CMK (cell line): ENCODE data around the gene DGKI.

ENCODE experiments used
- DNase-seq: peaks from one replicate; pipeline ENCODE4 v3.0.0-alpha.2; 2010; ENCODE audit warnings: low read depth

DGKI gene

GRCh38 chr7:137871170-137871915, 24.6 kb upstream of the DGKI start:
- no peak for DNase-seq

- DNase-seq: no peak
Observed at GRCh38 chr7:137870684-137871083, 23.9 kb upstream of the DGKI start.

- DNase-seq: no peak
Observed at GRCh38 chr7:137870078-137870477, 23.3 kb upstream of the DGKI start.

- no peak for DNase-seq
Observed at GRCh38 chr7:137869260-137869659, 22.5 kb upstream of the DGKI start.

DNA sequence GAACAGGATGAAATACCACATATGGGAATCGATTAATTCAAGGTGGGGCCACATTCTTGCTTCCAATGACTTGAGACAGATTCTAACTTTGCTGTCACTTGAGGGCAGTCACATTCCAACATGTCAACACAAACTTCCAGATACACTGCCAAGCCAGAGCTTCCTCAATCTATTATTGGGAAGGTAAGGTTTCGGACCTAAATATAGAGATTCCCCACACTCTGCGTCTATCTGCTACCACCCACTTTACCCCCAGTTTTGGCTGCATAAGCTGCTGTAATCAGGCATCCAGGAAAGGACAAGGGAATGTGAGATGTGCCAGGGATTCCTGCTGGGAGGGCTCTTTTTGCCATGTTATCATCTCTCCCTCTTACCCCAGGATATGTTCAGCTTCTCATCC, 20.5 kb upstream of the DGKI start:
- no peak for DNase-seq

GRCh38 chr7:137865764-137866163, 19.0 kb upstream of the DGKI start:
- DNase-seq: no peak

DNA sequence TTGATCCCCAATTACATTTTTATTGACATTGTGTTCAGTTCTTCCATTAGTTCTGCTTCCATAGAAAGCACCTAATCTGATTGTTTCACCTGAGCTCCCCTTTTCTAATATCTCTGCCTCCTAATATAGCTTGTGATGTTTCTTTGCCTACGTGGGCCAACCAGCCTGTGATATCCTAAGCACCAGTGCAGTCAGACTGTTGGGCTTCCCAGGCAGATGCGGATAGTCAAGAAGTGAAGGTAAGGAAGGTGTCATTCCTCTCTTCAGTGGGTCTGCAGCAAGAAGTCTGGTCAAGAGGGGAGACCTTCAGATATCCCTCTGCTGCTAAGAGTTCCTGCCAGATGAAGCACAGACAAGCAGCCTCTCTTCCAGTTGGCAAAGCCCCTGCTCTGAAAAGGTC, 16.2 kb upstream of the DGKI start:
- no peak for DNase-seq

GRCh38 chr7:137862358-137862757, 15.6 kb upstream of the DGKI start:
- no peak for DNase-seq

DNA sequence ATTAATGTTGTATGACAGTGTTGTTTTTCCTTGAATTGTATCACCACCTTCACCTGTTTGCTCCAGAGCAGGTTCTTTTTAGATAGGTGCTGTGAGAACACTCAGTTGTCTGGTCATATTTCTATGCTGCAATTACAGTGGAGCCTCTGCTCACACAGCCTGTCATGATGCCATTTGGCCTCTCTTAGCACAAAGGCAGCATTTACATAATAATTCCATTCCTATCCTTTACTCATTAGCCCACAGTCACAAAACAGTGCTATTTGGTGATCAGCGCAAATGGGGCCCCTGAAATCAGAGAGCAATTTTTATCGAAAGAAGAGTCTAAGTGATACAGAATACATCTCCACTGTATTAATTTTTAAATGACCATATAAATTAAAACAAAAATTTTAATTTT, 13.8 kb upstream of the DGKI start:
- no peak for DNase-seq

DNA sequence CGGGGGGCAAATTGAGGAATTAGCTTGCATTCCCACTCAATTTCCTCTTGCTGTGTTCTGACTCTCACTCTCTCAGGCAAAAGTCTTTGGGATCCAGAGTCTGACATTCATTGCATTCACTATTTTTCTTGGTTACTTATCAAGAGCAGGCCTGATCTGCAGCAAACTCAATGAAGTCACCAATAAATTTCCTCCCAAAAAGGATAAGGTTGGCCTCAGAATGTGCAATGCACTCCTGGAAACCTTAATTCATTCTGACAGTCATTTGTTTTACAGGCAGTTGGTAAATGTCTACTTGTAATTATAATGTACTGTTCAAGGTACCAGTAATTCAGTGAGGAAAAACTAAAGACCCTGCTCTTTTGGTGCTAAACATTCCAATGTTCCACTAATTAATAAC, 6.3 kb upstream of the DGKI start:
- no peak for DNase-seq

DNA sequence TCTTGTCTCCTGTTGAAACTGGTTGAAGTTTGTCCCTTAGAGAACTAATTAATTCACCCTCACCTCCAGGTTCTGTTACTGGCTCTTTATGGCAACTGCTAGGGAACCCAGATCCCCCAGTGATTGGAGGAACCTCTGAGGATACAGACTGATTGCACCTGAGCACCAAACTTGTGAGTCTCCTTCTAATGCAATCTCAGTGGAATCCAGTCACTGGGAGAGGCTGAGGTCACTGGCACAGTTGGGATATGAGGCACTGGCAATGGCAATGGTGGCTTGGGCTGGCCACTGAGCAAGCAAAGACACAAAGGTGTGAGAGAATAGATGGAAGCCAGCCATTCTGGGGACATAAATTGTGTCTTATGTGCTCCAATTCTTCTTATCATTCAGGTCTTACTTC, 5.3 kb upstream of the DGKI start:
- DNase-seq: no peak

GRCh38 chr7:137850972-137851945, 4.5 kb upstream of the DGKI start:
- no peak for DNase-seq

GRCh38 chr7:137850571-137850970, 3.8 kb upstream of the DGKI start:
- DNase-seq: no peak

DNA sequence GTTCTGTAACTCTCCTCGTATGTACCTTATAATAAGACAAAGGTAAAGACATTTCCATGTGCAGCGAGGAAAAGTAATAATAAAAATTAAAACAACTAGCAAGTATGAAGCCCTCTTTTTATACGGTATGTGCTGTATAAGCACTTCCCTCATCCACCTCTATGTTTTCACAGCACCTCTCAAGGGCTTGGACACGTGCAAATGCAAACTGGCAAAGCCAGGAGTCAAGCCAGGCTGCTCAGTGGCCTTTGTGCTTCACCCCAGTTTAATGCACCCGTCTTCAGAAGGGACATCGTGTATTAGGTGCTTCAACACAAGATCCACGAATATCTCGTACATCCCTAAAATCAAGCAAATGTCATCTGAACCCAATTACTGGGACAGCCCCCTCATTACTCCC, 1.3 kb upstream of the DGKI start:
- no peak for DNase-seq

DNA sequence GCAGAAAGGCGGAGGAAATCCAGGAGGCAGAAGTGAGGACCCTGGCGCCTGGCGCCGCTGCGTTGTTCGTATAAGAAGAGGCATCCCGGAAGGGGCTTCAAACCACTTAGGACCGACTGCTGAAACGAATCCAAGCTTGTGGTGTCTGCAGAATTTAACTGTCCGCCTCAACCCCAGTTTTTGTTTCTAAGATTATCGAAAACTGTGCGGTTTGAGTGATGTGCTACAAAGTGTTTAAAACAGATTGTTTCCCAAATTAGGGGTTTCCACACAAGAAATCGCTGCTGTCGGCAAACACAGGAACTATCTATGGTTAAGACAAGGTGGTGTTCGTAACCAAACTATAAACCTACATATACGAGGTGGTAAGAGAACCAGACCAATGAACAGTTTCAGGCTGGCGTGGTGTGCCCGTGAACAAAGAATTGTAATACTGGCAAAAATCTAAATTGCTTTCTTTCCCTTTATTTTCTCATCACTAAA, 835 bp upstream of the DGKI start:
- DNase-seq: no peak

- DNase-seq: no peak
Observed at GRCh38 chr7:137846549-137846826, 286 bp downstream of the DGKI start.

DNA sequence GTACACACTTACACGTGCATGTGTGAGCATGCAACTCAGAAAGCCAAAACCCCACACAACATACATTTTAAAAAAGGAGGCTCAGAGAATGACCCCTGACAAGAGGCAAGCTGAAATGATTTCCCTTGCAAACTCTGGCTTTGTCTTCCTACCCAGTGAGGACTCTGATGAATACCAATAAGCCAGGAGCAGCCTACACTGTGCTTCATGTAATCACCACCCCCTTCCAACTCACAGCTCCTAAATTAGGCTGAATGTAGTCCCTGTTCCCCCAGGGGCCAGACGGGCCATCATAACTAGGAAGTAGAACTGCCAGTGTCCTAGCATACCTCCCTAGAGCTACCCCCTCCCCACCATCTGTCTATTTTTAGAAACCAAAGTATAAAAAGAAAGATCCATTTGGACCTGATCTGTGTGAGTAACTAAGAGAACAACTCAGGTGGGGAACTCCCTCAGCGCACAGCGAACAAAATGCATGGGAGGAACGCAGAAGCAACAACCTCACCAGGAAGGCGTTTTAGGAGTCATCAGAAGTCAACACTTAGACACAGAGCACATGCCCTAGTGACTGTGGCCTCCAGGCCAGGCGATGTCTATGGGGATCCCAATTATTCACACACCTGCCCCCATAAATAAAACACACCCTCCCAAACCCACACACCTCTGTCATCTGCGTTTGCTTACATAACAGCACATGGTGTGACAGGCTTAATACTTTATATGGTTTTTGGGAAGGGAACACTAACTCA, 1.9 kb downstream of the DGKI start:
- no peak for DNase-seq

GRCh38 chr7:137839903-137840779, 6.6 kb downstream of the DGKI start:
- DNase-seq: no peak

- no peak for DNase-seq
Observed at GRCh38 chr7:137838706-137839315, 8.0 kb downstream of the DGKI start.

DNA sequence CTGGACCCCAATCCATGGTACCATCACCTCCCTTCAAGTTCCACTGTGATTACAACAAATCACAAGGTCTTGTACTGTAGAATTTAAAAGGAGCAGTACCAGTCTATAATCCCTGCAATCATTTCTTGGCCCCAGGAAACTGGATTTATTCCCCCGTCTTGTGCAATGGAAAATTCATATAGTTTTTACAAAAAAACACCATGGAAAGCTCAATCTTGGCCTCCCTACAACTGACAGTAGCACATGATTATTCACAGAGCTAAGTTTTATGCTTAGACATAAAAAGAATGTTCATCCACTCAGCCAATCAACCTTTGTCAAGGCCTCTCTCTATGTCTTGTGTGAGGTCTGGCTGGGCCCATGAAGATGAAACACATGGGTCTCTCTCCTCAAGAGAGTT, 10.2 kb downstream of the DGKI start:
- DNase-seq: no peak

DNA sequence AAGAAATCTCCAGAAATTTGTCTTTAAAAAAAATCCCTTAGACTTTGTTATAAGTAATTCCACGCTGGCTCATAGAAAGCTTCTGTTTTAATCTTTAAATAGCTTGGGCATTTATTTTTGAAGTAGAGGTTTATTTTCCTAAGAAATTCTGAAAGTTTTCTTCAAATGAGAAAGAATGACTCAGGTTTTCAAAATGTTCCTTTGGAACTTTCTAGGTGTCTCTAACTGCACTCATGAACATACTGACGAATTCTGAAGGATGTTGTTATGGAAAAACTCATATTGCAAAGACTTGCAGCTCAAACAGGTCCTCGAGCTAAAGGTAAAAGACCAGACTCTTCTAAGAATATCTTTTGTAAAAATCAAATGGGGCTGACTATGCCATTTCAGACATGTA, 10.7 kb downstream of the DGKI start:
- no peak for DNase-seq
